RWPE1 (cell line): ENCODE results near the gene IFIT5.

Experiments used
- CTCF ChIA-PET: fragments of 350-600 bp; sonication (Branson Sonifier 250); formaldehyde crosslinking; extraction: SDS; loops from one replicate; lab custom pipeline; 2021; lab: Yijun Ruan, JAX
- POLR2A ChIA-PET: fragments of 400-600 bp; formaldehyde crosslinking; extraction: SDS; loops from one replicate; lab custom pipeline; 2020; ENCODE audit warnings: antibody characterized with exemption; ENCODE audit not compliant: low non-redundant PET; lab: Yijun Ruan, JAX
- DNase-seq: peaks from one replicate; pipeline ENCODE4 v3.0.0; 2012; ENCODE audit warnings: low spot score
- H3K27ac ChIP-seq: fragments of 450-650 bp; 2 replicates; pipeline ENCODE4 v1.5.1; 2017
- TF ChIP-seq, protein P1 (sequence below): fragments of 450-650 bp; conservative IDR thresholded peaks from 2 replicates; pipeline ENCODE4 v1.5.1; 2017; ENCODE audit warnings: low read depth, mild to moderate bottlenecking

Gene IFIT5

DNA sequence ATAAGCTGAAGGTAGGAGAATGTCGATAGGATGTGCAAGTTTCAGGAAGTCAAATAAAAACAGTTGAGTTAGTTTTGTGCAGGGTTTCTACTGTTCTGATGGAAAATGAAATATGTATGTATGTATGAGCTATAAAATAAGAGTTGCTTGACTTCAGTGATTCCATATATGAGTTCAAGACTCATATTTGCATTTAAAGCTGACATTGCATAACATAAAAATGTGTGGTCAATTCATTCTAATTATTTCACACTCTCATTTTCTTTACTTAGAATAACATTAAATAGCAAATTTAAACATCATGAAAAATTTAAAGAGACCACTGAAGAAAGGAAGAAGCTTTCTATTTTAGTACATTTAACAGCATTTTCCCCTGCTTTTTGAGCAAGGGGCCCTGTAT lies 37.8 kb downstream of the IFIT5 start:
- TF ChIP-seq, protein P1, sequence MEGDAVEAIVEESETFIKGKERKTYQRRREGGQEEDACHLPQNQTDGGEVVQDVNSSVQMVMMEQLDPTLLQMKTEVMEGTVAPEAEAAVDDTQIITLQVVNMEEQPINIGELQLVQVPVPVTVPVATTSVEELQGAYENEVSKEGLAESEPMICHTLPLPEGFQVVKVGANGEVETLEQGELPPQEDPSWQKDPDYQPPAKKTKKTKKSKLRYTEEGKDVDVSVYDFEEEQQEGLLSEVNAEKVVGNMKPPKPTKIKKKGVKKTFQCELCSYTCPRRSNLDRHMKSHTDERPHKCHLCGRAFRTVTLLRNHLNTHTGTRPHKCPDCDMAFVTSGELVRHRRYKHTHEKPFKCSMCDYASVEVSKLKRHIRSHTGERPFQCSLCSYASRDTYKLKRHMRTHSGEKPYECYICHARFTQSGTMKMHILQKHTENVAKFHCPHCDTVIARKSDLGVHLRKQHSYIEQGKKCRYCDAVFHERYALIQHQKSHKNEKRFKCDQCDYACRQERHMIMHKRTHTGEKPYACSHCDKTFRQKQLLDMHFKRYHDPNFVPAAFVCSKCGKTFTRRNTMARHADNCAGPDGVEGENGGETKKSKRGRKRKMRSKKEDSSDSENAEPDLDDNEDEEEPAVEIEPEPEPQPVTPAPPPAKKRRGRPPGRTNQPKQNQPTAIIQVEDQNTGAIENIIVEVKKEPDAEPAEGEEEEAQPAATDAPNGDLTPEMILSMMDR, result no peak
- DNase-seq, result no peak
- POLR2A ChIA-PET, result no interaction called here
- CTCF ChIA-PET, result no interaction called here
- no peak overlapping the region for H3K27ac ChIP-seq

GRCh38 chr10:89454561-89455347 lies 40.4 kb downstream of the IFIT5 start:
- TF ChIP-seq, protein P1, result no peak
- CTCF ChIA-PET, result no interaction called here
- POLR2A ChIA-PET, result no interaction called here
- H3K27ac ChIP-seq, result no peak overlapping the region
- DNase-seq, result no peak

DNA sequence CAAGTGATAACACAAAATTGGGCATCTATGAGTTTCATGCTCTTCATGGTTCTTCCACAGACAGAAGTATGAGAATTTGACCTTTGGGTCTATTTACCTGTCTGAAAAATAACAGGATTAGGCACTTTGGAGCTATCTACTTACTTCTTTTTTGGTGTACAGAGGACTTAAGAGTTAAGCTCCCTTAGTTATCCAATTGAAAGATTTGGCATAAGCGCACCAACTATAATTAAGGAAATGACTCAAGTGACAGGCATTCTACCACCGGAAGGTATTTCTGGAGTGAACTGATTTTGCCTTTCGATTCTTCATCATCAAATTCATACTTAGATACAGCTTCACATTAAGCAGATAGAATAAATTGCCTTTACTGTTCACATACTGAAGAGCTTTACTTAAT lies 43.9 kb downstream of the IFIT5 start:
- ChIA-PET POLR2A (no interaction called here), CTCF (no interaction called here)
- no peak overlapping the region for H3K27ac ChIP-seq
- TF ChIP-seq, protein P1, result no peak
- peak; percentile 57 for DNase-seq

- ChIA-PET CTCF (no interaction called here), POLR2A (no interaction called here)
- H3K27ac ChIP-seq, result no peak overlapping the region
- TF ChIP-seq, protein P1, result no peak
- DNase-seq, result no peak
These were observed 44.4 kb downstream of the IFIT5 start for GRCh38 chr10:89458784-89459183.

DNA sequence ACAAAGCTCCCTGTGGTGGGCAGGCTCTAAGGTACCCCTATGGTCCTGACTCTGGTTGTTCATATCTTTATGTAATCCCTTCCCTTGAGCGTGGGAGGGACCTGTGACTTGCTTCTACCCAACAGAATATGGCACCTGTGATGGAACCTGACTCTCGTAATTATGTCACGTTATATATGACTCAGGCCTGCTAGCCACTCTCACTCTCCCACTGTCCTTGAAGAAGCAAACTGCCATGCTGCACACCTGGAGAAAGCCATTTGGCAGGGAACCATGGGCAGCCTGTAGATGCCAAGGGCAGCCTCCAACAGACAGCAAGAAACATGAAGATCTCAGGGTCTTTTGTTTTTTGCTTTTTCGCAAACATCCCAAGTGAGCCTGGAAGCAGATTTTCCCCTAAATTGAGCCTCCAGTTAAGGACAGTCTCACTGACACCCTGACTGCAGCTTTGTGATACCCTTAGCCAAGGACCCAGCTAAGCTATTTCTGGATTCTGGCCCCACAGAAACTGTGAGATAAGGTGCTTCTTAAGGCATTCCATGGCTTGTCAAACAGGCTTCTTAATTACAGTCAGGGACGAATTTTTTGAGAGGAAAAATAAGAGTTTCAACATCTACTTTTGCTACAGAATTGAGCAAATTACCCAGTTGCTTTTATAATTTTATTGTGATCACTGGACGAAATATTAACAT lies 49.6 kb downstream of the IFIT5 start:
- DNase-seq, result no peak
- ChIA-PET POLR2A (no interaction called here), CTCF (interaction anchor here (0.6 kb wide), 1 partner anchor 232 kb away, joined by 3 read pairs; no protein-coding TSS in a partner anchor)
- TF ChIP-seq, protein P1, result no peak
- no peak overlapping the region for H3K27ac ChIP-seq

DNA sequence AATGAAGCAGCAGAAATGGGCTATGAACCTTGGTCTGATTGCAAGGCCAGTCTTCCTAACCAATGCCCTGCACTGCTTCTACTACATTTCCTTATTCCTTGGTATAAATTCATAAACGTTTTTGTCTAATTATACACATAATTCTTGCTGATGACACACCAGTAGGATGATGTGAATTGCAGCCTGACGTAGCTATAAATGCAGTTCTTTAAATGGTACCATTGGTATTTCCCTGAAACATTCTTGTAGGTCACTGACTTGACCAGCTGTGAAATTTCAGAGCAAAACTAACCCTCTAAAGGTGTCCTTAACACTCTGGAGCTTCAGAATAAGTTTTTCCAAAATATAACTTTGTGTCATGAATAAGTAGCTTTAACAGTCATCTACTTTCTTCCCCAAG lies 50.8 kb downstream of the IFIT5 start:
- ChIA-PET POLR2A (no interaction called here), CTCF (interaction anchor here (1.1 kb wide), 1 partner anchor 25 kb away, joined by 3 read pairs; no protein-coding TSS in a partner anchor)
- DNase-seq, result no peak
- no peak overlapping the region for H3K27ac ChIP-seq
- TF ChIP-seq, protein P1, result no peak
